Peyer's patch (tissue), 4 donors: ENCODE data around the gene AUTS2.

Source experiments
- POLR2A ChIP-seq, 2 donors: fragments of 450-650 bp; IDR thresholded peaks; one replicate each; pipeline ENCODE4 v1.5.1; 2017; ENCODE audit warnings: antibody characterized with exemption in 2 of 2, mild to moderate bottlenecking in 2 of 2, moderate library complexity in 2 of 2
- TF ChIP-seq, protein P1 (sequence below), 6 experiments: fragments of 450-650 bp in 4 of 6; fragments of 200-600 bp in 2 of 6; sonication (generic) in 1 of 6; IDR thresholded peaks; one replicate each; pipeline ENCODE4 v1.5.1; 2017 to 2019; ENCODE audit warnings: antibody characterized with exemption in 6 of 6, mild to moderate bottlenecking in 3 of 6, moderate library complexity in 1 of 6

DNA sequence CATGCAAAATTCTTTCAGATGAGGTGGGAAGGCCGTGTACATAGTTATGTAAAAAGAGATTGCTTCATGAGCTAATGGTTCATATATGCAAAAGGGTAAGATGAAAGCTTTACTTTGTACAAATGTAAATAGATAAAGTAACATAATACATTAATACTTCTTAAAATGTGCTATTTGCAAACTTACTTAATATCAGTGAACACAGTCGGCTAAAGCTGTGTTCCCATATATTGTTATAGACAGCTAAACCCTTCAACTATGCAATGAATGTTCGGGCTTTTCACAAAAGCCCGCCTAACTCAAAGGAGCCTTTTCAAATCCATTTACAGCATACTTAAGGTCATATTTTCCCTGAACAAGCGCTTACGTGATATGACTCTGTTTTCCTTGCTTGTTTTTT lies 1193.1 kb downstream of the AUTS2 start:
- TF ChIP-seq, protein P1, sequence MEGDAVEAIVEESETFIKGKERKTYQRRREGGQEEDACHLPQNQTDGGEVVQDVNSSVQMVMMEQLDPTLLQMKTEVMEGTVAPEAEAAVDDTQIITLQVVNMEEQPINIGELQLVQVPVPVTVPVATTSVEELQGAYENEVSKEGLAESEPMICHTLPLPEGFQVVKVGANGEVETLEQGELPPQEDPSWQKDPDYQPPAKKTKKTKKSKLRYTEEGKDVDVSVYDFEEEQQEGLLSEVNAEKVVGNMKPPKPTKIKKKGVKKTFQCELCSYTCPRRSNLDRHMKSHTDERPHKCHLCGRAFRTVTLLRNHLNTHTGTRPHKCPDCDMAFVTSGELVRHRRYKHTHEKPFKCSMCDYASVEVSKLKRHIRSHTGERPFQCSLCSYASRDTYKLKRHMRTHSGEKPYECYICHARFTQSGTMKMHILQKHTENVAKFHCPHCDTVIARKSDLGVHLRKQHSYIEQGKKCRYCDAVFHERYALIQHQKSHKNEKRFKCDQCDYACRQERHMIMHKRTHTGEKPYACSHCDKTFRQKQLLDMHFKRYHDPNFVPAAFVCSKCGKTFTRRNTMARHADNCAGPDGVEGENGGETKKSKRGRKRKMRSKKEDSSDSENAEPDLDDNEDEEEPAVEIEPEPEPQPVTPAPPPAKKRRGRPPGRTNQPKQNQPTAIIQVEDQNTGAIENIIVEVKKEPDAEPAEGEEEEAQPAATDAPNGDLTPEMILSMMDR (IDR thresholded peaks at IDR 0.05): no peak
- no peak for TF ChIP-seq POLR2A (IDR thresholded peaks at IDR 0.05)
